ENCODE measurements around the gene MIF4GD. TPM values are rescaled to one million over a fixed set of nuclear protein-coding genes. Genes with fewer than 3 reads are reported as not detected.
"Not testable (repeated sequence)": the region's sequence is repeated elsewhere in the genome, so short reads cannot be mapped to it uniquely, and the experiment has no call there.

MIF4GD gene
- total RNA-seq, 2 donors from 2014 or later, result 18.5 to 19.2 TPM

DNA sequence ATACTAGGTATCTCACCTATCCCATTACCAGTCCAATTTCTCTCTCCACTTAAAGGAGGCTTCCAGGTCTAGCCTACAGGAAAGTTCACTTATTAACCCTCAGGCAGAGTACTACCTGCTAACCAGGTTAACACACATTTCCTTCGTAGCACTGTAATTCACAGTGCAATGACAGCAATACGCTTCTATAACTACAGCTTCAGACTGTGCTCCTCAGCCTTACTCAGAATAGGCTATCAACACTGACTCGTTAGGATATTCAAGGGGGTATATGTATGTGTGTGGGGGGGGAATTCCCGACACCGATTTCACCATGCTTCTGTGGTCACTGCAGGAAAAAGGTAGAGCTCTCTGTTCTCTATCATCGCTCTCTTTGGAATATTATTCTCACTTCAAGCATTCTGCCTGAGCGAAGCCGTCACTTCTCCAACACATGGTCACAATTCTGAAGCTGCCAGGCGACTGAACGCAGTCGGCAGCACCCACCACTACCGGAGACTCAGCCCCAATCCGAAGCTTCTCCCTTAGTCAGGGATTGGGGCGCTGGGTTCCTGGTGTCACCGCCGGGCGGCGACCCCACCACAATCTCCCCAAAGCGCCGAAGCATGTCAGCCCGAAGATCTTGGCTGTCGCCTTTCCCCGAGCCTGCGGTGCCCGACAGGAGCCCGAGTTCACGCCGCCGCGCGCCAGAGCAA is 10.2 kb downstream of the MIF4GD start:
- H3K9ac ChIP-seq (ENCODE audit: low read depth in 2 of 2, low read length in 2 of 2), result peak overlapping the region; percentile 97 to 100
- TF ChIP-seq CTCF (IDR thresholded peaks at IDR 0.05), result no peak
- H3K4me1 ChIP-seq, result peaks cover 20% of the 10 kb centered on the region
- no peaks in the 10 kb centered on the region for H3K9me3 ChIP-seq
- no peaks in the 10 kb centered on the region for H3K27me3 ChIP-seq
- no peak for DNase-seq
- H3K27ac ChIP-seq, result peak overlapping the region; percentile 81
- H3K36me3 ChIP-seq, result peaks cover 4% of the 10 kb centered on the region
- intact Hi-C loops (cut with DNase I), result no loop called here
- peak overlapping the region; percentile 93 for H3K4me3 ChIP-seq

GRCh38 chr17:75257228-75257627 is 13.8 kb downstream of the MIF4GD start:
- intact Hi-C loops (cut with DNase I); H3K27me3 ChIP-seq; H3K4me3 ChIP-seq; H3K27ac ChIP-seq; H3K36me3 ChIP-seq; H3K9me3 ChIP-seq; H3K9ac ChIP-seq (ENCODE audit: low read depth in 2 of 2, low read length in 2 of 2); DNase-seq: not testable (repeated sequence)
- H3K4me1 ChIP-seq, result peaks cover 12% of the 10 kb centered on the region

- not testable (repeated sequence) for H3K4me3 ChIP-seq
These were observed 14.9 kb downstream of the MIF4GD start for GRCh38 chr17:75255954-75256698.

DNA sequence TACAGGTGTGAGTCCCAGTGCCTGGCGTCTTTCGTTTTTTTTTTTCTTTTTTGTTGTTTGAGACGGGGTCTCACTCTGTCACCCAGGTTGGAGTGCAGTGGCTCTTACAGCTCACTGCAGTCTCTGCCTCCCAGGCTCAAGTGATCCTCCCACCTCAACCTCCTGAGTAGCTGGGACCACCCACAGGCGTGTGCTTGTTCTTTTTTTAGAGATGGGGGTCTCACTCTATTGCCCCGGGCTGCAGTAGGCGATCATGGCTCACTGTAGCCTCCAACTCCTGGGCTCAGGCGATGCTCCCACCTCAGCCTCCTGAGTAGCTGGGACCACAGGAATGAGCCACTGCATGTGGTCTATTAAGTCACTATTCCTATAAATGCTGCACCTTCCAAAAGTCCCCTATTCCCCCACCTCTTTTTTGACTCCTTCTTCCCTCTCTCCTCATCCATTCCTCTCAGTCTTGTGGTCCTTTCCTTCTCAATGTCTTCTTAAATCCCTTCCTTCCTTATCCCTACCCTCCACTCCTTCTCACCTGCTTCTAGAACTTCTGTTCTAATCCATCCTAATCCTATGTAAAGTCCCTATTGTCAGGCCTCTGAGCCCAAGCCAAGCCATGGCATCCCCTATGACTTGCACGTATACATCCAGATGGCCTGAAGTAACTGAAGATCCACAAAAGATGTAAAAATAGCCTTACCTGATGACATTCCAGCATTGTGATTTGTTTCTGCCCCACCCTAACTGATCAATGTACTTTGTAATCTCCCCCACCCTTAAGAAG is 18.8 kb downstream of the MIF4GD start:
- H3K9me3 ChIP-seq, result no peaks in the 10 kb centered on the region
- H3K9ac ChIP-seq (ENCODE audit: low read depth in 2 of 2, low read length in 2 of 2), result no peak overlapping the region
- no peaks in the 10 kb centered on the region for H3K36me3 ChIP-seq
- H3K27me3 ChIP-seq, result no peaks in the 10 kb centered on the region
- DNase-seq, result no peak
- intact Hi-C loops (cut with DNase I), result no loop called here
- no peak overlapping the region for H3K27ac ChIP-seq
- TF ChIP-seq CTCF (IDR thresholded peaks at IDR 0.05), result no peak
- H3K4me3 ChIP-seq, result no peak overlapping the region
- no peaks in the 10 kb centered on the region for H3K4me1 ChIP-seq

More at GRCh38 chr17:75255954-75256698, 14.9 kb downstream of the MIF4GD start:
- H3K36me3 ChIP-seq; intact Hi-C loops (cut with DNase I); H3K9ac ChIP-seq (ENCODE audit: low read depth in 2 of 2, low read length in 2 of 2); H3K9me3 ChIP-seq; H3K27ac ChIP-seq; DNase-seq; H3K27me3 ChIP-seq: not testable (repeated sequence)
- H3K4me1 ChIP-seq, result peaks cover 12% of the 10 kb centered on the region

- Histone ChIP-seq H3K4me1 (no peaks in the 10 kb centered on the region), H3K36me3 (peaks cover 7% of the 10 kb centered on the region), H3K9ac (ENCODE audit: low read depth in 2 of 2, low read length in 2 of 2) (no peak overlapping the region), H3K4me3 (no peak overlapping the region), H3K27ac (no peak overlapping the region), H3K27me3 (no peaks in the 10 kb centered on the region), H3K9me3 (no peaks in the 10 kb centered on the region)
- intact Hi-C loops (cut with DNase I), result no loop called here
- TF ChIP-seq CTCF (IDR thresholded peaks at IDR 0.05), result no peak
- no peak for DNase-seq
These were observed 21.0 kb downstream of the MIF4GD start for GRCh38 chr17:75250009-75250471.

- H3K9ac ChIP-seq (ENCODE audit: low read depth in 2 of 2, low read length in 2 of 2), result no peak overlapping the region
- no peaks in the 10 kb centered on the region for H3K27me3 ChIP-seq
- H3K4me3 ChIP-seq, result no peak overlapping the region
- intact Hi-C loops (cut with DNase I), result no loop called here
- no peak for TF ChIP-seq CTCF (IDR thresholded peaks at IDR 0.05)
- no peaks in the 10 kb centered on the region for H3K9me3 ChIP-seq
- no peak overlapping the region for H3K27ac ChIP-seq
- peaks cover 7% of the 10 kb centered on the region for H3K36me3 ChIP-seq
- no peak for DNase-seq
- no peaks in the 10 kb centered on the region for H3K4me1 ChIP-seq
These were observed 21.5 kb downstream of the MIF4GD start for GRCh38 chr17:75249564-75249963.

Measured in colonic mucosa (tissue), 4 donors.